Adrenal gland (tissue), 12 donors: ENCODE results near the gene VAPA. TPM values are rescaled to one million over a fixed set of nuclear protein-coding genes. Genes with fewer than 3 reads are reported as not detected.
A peak's percentile ranks its signal among the peaks of the same experiment; 100 is the strongest.

Source experiments
- DNase-seq, 7 donors: peaks; one replicate each; pipeline ENCODE4 v3.0.0-alpha.2; 2019 to 2020
- H3K27ac ChIP-seq, 5 donors: fragments of 200-600 bp; sonication (generic) in 4 of 5; 1 replicate in 3 of 5; 2 replicates in 2 of 5; pipeline versions ENCODE4 v1.5.1 to v1.8.0; 2016 to 2020; ENCODE audit warnings: mild to moderate bottlenecking in 1 of 5
- H3K27me3 ChIP-seq: fragments of 200-600 bp; 2 replicates; pipeline ENCODE4 v1.8.0; 2021
- H3K36me3 ChIP-seq, 2 donors: fragments of 200-600 bp; replicated peaks in 1 of 2; 1 replicate in 1 of 2; 2 replicates in 1 of 2; pipeline versions ENCODE4 v1.5.1 to v1.8.0; 2018 to 2022
- H3K4me1 ChIP-seq, 2 donors: fragments of 200-600 bp; replicated peaks in 1 of 2; 1 replicate in 1 of 2; 2 replicates in 1 of 2; pipeline versions ENCODE4 v1.5.1 to v1.8.0; 2018 to 2021
- H3K4me3 ChIP-seq, 4 donors: fragments of 200-600 bp; sonication (generic) in 3 of 4; one replicate each; pipeline ENCODE4 v1.5.1; 2016 to 2018
- H3K9me3 ChIP-seq, 3 donors: fragments of 200-600 bp; sonication (generic) in 1 of 3; replicated peaks in 1 of 3; 1 replicate in 2 of 3; 2 replicates in 1 of 3; pipeline versions ENCODE4 v1.5.1 to v1.8.0; 2016 to 2021
- POLR2A ChIP-seq, 2 donors: fragments of 450-650 bp; IDR thresholded peaks; one replicate each; pipeline ENCODE4 v1.6.1; 2017; ENCODE audit warnings: antibody characterized with exemption in 2 of 2, mild to moderate bottlenecking in 2 of 2, moderate library complexity in 1 of 2
- WGBS, 4 donors: extraction: QIAGEN DNeasy Blood & Tissue Kit in 2 of 4; methylation state at CpG; one replicate each; pipeline versions ENCODE4 v1.1.5 to v1.1.7; 2013 to 2017; 5-methylcytosine and 5-hydroxymethylcytosine counted together
- intact Hi-C, 2 donors: fragments of 100-400 bp; cut with DNase I; formaldehyde crosslinking; loops; one replicate each; pipeline versions ENCODE4 v1.14.1 to v1.15.0; 2022 to 2023
- polyA plus RNA-seq, 3 donors: library from polyadenylated mRNA; stranded (reverse); fragments of 200-250 nt in 2 of 3; fragments of 350-450 nt in 1 of 3; fragmentation: Illumina TruSeq in 1 of 3; extraction: RNeasy Lipid Tissue Mini Kit (QIAGEN cat#74804) in 1 of 3; gene quantifications; one replicate each; pipeline ENCODE4 v1.2.3, GENCODE V29; 2013 to 2014
- total RNA-seq, 9 donors: library from RNA; depleted of rRNA in 4 of 9; stranded (reverse); fragments of >200 nt in 4 of 9; fragments of 120-200 nt in 1 of 9; fragmentation: NEBNext Ultra II Directional in 1 of 9; extraction: Animal tissue kit (Norgen Biotek cat#: 25700) in 1 of 9; gene quantifications; one replicate each; pipeline versions ENCODE4 v1.1.0 to v1.2.4, GENCODE V29; 2013 to 2023
- TF ChIP-seq, protein P1 (sequence below), 6 experiments: fragments of 450-650 bp in 4 of 6; fragments of 200-600 bp in 2 of 6; sonication (generic) in 1 of 6; IDR thresholded peaks; 1 replicate in 5 of 6; 2 replicates in 1 of 6; pipeline versions ENCODE4 v1.5.1 to v1.8.0; 2016 to 2021; ENCODE audit warnings: antibody characterized with exemption in 6 of 6, mild to moderate bottlenecking in 2 of 6, moderate library complexity in 1 of 6
- donor health status: healthy with polysubstance abuse.
- donor health status: Bipolar disorder and iron deficiency.
- donor health status: DM: yes; HTN: yes; CAD: no.
- donor health status: DM: no; HTN: no; CAD: no.
- donor health status: DM: no; HTN: no; CAD: no.
- donor health status: DM: yes; HTN: yes; CAD: no.

VAPA gene
- total and polyA plus RNA-seq, 12 donors = 71.3 to 900 (median 436) TPM

DNA sequence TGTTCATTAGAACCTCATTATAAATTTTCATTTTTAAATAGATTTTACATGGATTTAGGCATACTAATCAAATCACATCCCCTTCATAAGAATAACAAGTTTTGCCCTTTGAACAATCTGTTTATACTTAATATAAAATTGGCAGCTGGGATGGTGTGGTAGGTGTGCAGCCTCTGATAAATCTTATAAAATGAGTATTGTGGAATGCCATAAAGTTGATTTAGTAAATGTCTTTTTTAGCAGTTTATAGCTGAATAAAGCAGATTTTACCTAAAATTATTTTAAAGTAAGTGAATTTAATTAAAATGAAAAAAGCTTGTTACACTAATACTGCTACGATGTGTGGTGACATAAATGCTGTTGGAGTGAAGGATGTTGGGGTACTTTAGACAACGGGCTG is 35.5 kb downstream of the VAPA start:
- DNase-seq = no peak
- no peaks in the 10 kb centered on the region for H3K9me3 ChIP-seq
- 84 to 89% (median 85%) methylated on average over 2 of the region's 2 CpGs for WGBS, 4 donors
- H3K4me3 ChIP-seq = no peak overlapping the region
- peaks cover 0 to 69% of the 10 kb centered on the region in 2 donors for H3K36me3 ChIP-seq
- H3K27ac ChIP-seq = peak overlapping the region in 1 of 5 donors; percentile 50
- H3K27me3 ChIP-seq = no peaks in the 10 kb centered on the region
- H3K4me1 ChIP-seq = peaks cover 6 to 31% of the 10 kb centered on the region in 2 donors
- no peak for TF ChIP-seq POLR2A (IDR thresholded peaks at IDR 0.05)
- TF ChIP-seq, protein P1, sequence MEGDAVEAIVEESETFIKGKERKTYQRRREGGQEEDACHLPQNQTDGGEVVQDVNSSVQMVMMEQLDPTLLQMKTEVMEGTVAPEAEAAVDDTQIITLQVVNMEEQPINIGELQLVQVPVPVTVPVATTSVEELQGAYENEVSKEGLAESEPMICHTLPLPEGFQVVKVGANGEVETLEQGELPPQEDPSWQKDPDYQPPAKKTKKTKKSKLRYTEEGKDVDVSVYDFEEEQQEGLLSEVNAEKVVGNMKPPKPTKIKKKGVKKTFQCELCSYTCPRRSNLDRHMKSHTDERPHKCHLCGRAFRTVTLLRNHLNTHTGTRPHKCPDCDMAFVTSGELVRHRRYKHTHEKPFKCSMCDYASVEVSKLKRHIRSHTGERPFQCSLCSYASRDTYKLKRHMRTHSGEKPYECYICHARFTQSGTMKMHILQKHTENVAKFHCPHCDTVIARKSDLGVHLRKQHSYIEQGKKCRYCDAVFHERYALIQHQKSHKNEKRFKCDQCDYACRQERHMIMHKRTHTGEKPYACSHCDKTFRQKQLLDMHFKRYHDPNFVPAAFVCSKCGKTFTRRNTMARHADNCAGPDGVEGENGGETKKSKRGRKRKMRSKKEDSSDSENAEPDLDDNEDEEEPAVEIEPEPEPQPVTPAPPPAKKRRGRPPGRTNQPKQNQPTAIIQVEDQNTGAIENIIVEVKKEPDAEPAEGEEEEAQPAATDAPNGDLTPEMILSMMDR (IDR thresholded peaks at IDR 0.05) = no peak
- intact Hi-C loops = no loop called here

DNA sequence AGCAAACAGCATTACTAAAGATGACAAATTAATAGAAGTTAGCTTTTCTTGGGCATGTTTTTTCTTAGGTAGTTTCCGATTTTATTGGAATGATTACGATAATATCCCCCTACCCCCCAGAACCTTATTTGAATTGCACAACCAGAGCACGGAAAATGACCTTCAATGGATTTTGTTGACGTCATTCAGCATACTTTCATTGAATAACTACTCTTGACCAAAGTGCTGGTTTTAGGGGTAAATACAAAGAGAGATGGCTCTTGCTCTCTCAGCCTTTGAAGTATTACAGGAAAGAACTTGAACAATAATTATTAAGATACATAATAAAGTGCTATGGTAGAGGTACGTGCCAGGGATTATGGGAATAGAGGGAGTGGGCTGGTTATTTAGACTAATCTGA is 36.0 kb downstream of the VAPA start:
- no peak for DNase-seq
- no peak for TF ChIP-seq POLR2A (IDR thresholded peaks at IDR 0.05)
- TF ChIP-seq, protein P1 (IDR thresholded peaks at IDR 0.05) = no peak
- 56 to 73% (median 62%) methylated on average over 5 of the region's 5 CpGs for WGBS, 4 donors
- Histone ChIP-seq H3K9me3 (no peaks in the 10 kb centered on the region), H3K36me3 (peaks cover 0 to 71% of the 10 kb centered on the region in 2 donors), H3K27me3 (no peaks in the 10 kb centered on the region), H3K4me3 (no peak overlapping the region), H3K4me1 (peaks cover 6 to 31% of the 10 kb centered on the region in 2 donors), H3K27ac (peak overlapping the region in 2 of 5 donors; percentile 37 to 50)
- intact Hi-C loops = no loop called here

DNA sequence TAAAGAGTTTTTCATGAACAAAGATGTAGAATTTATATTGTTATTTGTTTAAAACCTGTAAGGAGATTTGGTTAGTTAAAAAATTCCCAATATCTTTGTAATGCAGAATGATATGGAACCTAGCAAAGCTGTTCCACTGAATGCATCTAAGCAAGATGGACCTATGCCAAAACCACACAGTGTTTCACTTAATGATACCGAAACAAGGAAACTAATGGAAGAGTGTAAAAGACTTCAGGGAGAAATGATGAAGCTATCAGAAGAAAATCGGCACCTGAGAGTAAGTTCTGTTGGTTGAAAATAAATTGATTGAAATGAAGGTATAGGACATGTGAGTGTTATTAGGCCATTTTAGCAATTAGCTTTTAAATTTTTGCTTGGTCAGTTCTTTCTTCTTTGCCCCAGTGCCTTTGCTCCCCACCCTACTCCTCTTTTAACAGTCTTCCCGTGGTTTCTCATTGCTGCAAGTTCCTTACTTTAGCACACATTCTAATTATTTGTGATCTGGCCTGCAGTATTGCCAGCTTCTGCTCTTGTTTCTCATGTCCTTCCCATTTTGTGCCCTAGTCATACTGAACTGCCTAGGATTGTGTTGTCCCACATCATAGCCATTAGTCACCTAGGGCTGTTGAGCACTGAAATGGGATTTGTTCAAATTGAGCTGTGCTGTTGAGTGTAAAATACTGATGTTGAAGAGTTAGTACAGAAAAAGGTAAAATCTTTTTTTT is 36.6 kb downstream of the VAPA start:
- no peaks in the 10 kb centered on the region for H3K9me3 ChIP-seq
- intact Hi-C loops = no loop called here
- WGBS, 4 donors = 67 to 82% (median 76%) methylated on average over 3 of the region's 3 CpGs
- no peaks in the 10 kb centered on the region for H3K27me3 ChIP-seq
- peaks cover 0 to 71% of the 10 kb centered on the region in 2 donors for H3K36me3 ChIP-seq
- peaks cover 6 to 31% of the 10 kb centered on the region in 2 donors for H3K4me1 ChIP-seq
- DNase-seq = no peak
- TF ChIP-seq POLR2A (IDR thresholded peaks at IDR 0.05) = no peak
- TF ChIP-seq, protein P1 (IDR thresholded peaks at IDR 0.05) = no peak
- H3K27ac ChIP-seq = peak overlapping the region in 3 of 5 donors; percentile 2 to 50 (median 37)
- H3K4me3 ChIP-seq = no peak overlapping the region

DNA sequence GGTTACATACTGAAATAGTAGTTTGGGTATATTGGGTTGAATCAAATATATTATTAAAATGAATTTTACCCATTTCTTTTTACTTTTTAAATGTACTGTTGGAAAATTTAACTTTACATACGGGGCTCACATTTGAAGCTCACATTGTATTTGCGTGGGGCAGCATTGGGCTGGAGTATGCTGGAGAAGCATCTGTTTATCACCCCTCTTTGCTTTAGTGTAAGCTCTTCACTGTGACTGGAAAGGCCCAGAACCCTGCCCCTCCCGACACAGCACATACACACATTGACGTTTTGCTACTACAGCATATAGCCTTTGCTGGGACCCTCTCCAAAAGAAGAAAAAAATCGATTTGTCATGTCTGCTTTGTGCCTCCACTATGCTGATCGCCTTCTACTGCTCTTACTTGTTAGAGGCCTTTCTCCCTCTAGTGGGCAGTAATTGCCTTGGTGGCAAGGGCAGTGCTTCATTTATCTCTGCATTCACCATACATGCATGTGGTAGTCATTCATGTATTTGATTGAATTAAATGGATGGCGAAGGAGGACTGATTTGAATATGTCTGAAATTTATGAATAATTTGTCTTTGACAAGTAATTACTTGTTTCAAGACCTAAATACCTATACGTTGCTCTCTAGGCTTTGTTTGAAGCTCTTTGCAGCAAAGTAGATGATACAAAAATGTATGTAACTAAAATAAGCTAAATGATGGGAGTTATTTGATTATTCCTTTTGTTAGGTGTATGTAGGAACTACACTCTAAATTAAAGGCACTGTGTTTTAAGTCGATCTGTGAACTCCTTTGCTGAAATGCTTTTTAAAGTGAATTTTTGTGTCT is 37.4 kb downstream of the VAPA start:
- H3K4me3 ChIP-seq = no peak overlapping the region
- H3K9me3 ChIP-seq = no peaks in the 10 kb centered on the region
- H3K36me3 ChIP-seq = peaks cover 0 to 70% of the 10 kb centered on the region in 2 donors
- intact Hi-C loops = no loop called here
- H3K27ac ChIP-seq = peak overlapping the region in 2 of 5 donors; percentile 2 to 50
- peaks cover 6 to 31% of the 10 kb centered on the region in 2 donors for H3K4me1 ChIP-seq
- DNase-seq = peak in 3 of 7 donors; percentile 24 to 67 (median 56)
- TF ChIP-seq POLR2A (IDR thresholded peaks at IDR 0.05) = no peak
- TF ChIP-seq, protein P1 (IDR thresholded peaks at IDR 0.05) = peak; percentile 44 to 65 (median 56)
- H3K27me3 ChIP-seq = no peaks in the 10 kb centered on the region
- 66 to 76% (median 70%) methylated on average over 9 of the region's 9 CpGs for WGBS, 4 donors
